ENCODE measurements around the gene TULP4. TPM values are rescaled to one million over a fixed set of nuclear protein-coding genes. Genes with fewer than 3 reads are reported as not detected.
A peak's percentile ranks its signal among the peaks of the same experiment; 100 is the strongest.

The TULP4 gene
- total RNA-seq, 1 experiment from 2014 or later: 64.6 TPM

GRCh38 chr6:158536084-158536890 is 224.0 kb downstream of the TULP4 start:
- Histone ChIP-seq H3K4me1 (ENCODE audit: insufficient read depth, low read length) (no peaks in the 10 kb centered on the region), H3K18ac (ENCODE audit: insufficient read length, low read depth, low read length) (peak overlapping the region; percentile 81), H2AFZ (ENCODE audit: low read length) (no peak overlapping the region), H3K23ac (ENCODE audit: insufficient read length, low read depth, low read length) (no peak overlapping the region), H3K27ac (ENCODE audit: insufficient read length, low read depth, low read length) (no peak overlapping the region), H2BK120ac (ENCODE audit: low read depth, low read length, poor library complexity, severe bottlenecking) (no peak overlapping the region), H3K27me3 (ENCODE audit: insufficient read depth, low read length) (no peaks in the 10 kb centered on the region), H3K9me3 (ENCODE audit: control insufficient read depth, low read depth, low read length) (no peaks in the 10 kb centered on the region), H4K5ac (ENCODE audit: insufficient read length, low read depth, low read length) (no peak overlapping the region), H3K9ac (ENCODE audit: extremely low read depth, insufficient read length, low read length) (no peak overlapping the region), H3K79me2 (ENCODE audit: insufficient read depth, low read length) (no peaks in the 10 kb centered on the region), H3K4ac (ENCODE audit: low read depth, low read length) (no peak overlapping the region), H4K8ac (replicated peaks; ENCODE audit: insufficient read length, low read depth, low read length) (no peak overlapping the region), H3K79me1 (ENCODE audit: insufficient read depth, low read depth, low read length, poor library complexity, severe bottlenecking) (no peaks in the 10 kb centered on the region), H3K23me2 (ENCODE audit: insufficient read length, low read depth, low read length, poor library complexity, severe bottlenecking) (peaks cover 6% of the 10 kb centered on the region), H4K20me1 (ENCODE audit: control insufficient read depth, insufficient read depth, insufficient read length) (no peaks in the 10 kb centered on the region), H3K56ac (ENCODE audit: insufficient read length, low read depth, low read length) (no peak overlapping the region), H2BK20ac (ENCODE audit: low read depth, low read length, poor library complexity, severe bottlenecking) (no peak overlapping the region), H2BK5ac (ENCODE audit: insufficient read length, low read length) (no peak overlapping the region), H3K14ac (ENCODE audit: insufficient read depth, low read length) (peak overlapping the region; percentile 95), H2AK5ac (ENCODE audit: insufficient read length, low read length) (no peak overlapping the region), H2BK12ac (ENCODE audit: insufficient read length, low read depth, low read length) (no peak overlapping the region), H3T11ph (ENCODE audit: low read length) (no peak overlapping the region), H4K91ac (ENCODE audit: insufficient read length, low read depth, low read length) (no peak overlapping the region), H3K4me2 (ENCODE audit: insufficient read depth, insufficient read length, low read length) (peak overlapping the region; percentile 69), H2BK15ac (ENCODE audit: low read depth, low read length) (no peak overlapping the region)
- no peak for TF ChIP-seq CTCF (conservative IDR thresholded peaks at IDR 0.05)
- peaks cover 16% of the 10 kb centered on the region for H3K27me3 Mint-ChIP-seq (ENCODE audit: low read depth)
- peak overlapping the region in 1 of 3 experiments; percentile 44; a peak in 1 of 7 replicates for H3K27ac Mint-ChIP-seq
- whole genome bisulfite sequencing (ENCODE audit: extremely low coverage, insufficient read length, low lambda C conversion rate): no CpG with 5 or more reads among the region's 75 CpGs
- peak; percentile 85 for DNase-seq
- peaks cover 0 to 20% (median 3%) of the 10 kb centered on the region in 3 experiments; a peak in 2 of 7 replicates for H3K36me3 Mint-ChIP-seq (ENCODE audit: insufficient read depth in 1 of 3, low read depth in 3 of 3)
- peaks cover 11 to 18% of the 10 kb centered on the region in 2 experiments for H3K4me1 Mint-ChIP-seq
- peak overlapping the region; percentile 75 to 86 for H3K4me3 Mint-ChIP-seq
- no peaks in the 10 kb centered on the region for H3K9me3 Mint-ChIP-seq

Data from H9 (cell line).